HG03095 (cell line): Measurements from ENCODE around the gene PHKB.
"Not testable (repeated sequence)": the region's sequence is repeated elsewhere in the genome, so short reads cannot be mapped to it uniquely, and the experiment has no call there.

Source experiments
- ATAC-seq: cut with Tn5 transposase; IDR thresholded peaks from one replicate; pipeline ENCODE4 v1.9.1; 2021; ENCODE audit warnings: moderate library complexity; ENCODE audit not compliant: unreplicated experiment

Gene PHKB

DNA sequence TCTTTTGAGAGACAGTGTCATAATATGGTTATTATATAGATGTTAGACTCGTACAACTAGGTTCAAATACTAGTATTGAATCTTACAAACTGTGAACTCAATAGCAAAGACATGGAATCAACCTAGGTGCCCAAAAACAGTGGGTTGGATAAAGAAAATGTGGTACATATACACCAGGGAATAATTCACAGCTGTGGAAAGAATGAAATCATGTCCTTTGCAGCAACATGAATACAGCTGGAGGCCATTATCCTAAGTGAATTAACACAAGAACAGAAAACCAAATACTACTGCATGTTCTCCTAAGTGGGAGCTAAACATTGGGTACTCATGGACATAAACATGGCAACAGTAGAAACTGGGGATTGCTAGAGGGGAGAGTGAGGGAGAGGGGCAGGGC, 8.1 kb downstream of the PHKB start:
- ATAC-seq: no peak

GRCh38 chr16:47470211-47470610, 9.1 kb downstream of the PHKB start:
- no peak for ATAC-seq

DNA sequence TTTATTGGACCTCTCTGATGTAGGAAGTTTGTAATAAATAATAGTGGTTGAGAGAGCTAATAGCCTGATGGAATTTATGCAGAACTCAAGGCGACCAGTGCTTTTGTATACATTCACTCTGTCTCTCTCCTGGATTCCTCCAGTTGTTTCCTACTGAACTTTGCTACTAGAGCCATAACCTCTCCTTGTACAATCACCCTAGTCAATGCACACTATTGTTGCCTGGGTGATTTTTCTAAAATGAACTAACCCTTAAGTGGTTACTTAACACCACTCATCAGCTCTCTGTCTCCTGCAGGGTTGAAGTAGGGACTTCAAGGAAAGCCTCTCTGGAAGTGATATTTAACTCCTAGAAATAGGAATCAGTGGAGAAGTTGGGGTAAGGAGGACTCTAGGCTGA, 9.7 kb downstream of the PHKB start:
- no peak for ATAC-seq

DNA sequence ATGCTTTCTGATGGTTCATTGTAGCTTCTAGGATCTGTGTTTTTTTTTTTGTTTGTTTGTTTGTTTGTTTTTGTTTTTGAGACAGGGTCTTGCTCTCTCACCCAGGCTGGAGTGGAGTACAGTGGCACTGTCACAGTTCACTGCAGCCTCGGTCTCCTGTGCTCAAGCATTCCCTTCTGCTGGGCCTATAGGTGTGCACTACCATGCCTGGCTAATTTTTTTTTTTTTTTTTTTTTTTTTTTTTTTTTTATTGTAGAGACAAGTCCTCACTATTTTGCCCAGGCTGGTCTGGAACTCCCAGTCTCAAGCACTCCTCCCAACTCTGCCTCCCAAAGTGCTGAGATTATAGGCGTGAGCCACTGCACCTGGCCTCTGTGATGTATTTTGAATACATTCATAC, 11.9 kb downstream of the PHKB start:
- ATAC-seq: not testable (repeated sequence)

GRCh38 chr16:47473792-47474191, 12.7 kb downstream of the PHKB start:
- no peak for ATAC-seq

DNA sequence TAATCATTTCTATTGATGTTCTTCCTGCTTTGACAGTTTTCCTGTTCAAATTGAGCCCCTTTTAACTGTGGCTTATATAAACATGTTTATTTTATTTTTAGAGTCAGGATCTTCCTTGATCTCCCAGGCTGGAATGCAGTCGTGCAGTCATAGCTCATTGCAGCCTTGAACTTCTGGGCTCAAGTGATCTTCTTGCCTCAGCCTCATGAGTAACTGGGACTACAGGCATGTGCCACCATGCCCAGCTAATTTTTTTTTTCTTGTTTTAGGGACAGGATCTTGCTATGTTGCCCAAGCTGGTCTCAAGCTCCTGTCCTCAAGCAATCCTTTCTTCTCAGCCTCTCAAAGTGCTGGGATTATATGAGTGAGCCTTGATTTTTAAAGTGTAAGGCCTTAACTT, 14.7 kb downstream of the PHKB start:
- ATAC-seq: no peak

- ATAC-seq: no peak
Measured at GRCh38 chr16:47476654-47477345, 15.7 kb downstream of the PHKB start.

- ATAC-seq: no peak
Measured at GRCh38 chr16:47477679-47478078, 16.5 kb downstream of the PHKB start.

- no peak for ATAC-seq
Measured at GRCh38 chr16:47480410-47480809, 19.3 kb downstream of the PHKB start.

- no peak for ATAC-seq
Measured at GRCh38 chr16:47481698-47482374, 20.7 kb downstream of the PHKB start.

GRCh38 chr16:47483616-47484015, 22.5 kb downstream of the PHKB start:
- no peak for ATAC-seq

- no peak for ATAC-seq
Measured at GRCh38 chr16:47486856-47487255, 25.7 kb downstream of the PHKB start.

DNA sequence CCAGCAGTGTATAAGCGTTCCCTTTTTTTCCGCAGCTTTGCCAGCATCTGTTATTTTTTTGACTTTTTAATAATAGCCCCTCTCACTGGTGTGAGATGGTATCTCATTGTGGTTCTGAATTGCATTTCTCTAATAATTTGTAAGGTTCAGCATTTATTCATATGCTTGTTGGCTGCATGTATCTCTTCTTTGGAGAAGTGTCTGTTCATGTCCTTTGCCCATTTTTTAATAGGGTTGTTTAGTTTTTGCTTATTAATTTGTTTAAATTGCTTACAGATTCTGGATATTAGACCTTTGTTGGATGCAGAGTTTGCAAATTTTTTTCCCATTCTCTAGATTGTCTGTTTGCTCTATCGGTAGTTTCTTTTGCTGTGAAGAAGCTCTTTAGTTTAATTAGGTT, 26.9 kb downstream of the PHKB start:
- no peak for ATAC-seq

DNA sequence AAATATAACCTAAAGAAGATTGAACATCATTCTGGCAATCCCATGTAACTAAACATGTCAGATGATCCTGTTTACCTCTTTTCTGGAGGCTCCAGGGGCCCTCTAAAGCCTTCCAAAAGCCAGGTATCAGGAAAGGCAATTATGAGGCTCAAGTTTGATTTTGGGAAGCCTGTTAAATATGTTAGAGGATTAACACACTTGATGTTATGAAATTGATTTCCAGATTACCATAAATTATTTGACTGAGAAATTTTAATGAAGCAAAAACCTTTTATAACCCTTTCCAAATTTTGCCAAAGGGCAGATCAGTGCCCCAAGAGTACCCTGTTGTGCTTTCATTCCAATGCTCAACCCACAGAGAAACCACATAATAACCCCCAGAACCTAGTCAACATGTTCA, 29.3 kb downstream of the PHKB start:
- no peak for ATAC-seq

DNA sequence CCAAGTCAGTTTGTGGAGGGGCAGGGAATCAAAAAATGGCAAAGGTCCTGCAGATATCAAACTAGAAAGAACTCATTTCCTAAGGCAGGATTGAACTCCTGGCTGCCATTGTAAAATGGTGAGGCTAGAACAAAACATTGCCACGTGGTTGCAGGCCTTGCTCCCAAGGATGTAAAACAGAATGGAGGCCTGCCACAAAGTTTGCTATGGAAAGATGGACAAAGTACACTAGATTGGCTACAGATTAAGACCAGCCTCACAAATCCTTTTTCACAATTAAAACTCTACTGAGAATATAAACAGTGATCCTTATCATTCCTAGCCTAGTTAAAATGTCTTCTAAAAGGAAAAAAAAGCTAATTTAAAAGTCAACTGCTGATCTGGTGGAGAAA, 30.9 kb downstream of the PHKB start:
- no peak for ATAC-seq

GRCh38 chr16:47492428-47493377, 31.6 kb downstream of the PHKB start:
- peak; percentile 68 for ATAC-seq

GRCh38 chr16:47493381-47494337, 32.5 kb downstream of the PHKB start:
- ATAC-seq: no peak

- no peak for ATAC-seq
Measured at GRCh38 chr16:47499080-47499699, 38.1 kb downstream of the PHKB start.

- ATAC-seq: no peak
Measured at GRCh38 chr16:47499700-47500264, 38.7 kb downstream of the PHKB start.

DNA sequence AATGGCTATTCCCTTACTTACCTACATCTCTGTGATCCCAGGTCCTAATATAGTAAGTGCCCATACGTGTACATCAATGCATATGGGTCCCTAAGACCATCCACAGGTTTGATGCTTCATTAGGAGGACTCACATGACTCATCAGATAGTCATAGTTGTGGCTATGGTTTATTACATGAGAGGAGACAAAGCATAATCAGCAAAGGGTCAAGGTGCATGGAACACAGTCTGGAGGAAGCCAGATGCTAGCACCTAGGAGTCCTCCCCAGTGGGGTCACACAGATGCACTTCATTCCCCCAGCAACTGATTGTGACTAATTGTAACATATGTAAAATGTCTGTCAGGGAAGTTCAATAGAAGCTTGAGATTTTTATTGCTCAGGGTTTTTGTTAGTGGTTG, 42.8 kb downstream of the PHKB start:
- ATAC-seq: no peak
